Measurements from ENCODE around the gene ACBD6.

ACBD6 gene

DNA sequence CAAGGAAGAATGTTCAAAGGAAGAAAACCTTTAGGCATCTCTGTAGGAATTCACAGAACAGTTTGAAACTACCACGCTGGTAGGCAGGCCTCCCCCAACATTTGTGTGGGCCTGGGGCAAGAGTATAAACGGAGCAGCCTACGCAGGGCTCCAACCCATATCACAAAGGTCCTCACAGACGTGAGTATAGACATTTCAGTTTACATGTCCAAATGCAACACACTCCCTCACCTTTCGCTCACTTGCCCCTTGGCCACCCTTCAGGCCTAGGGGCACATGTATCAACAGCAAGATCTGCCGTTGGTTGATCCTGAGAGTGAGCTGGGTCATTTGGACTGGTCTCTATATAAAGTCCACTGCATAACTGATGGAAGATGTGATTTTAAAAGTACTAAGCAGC is 133.3 kb downstream of the ACBD6 start:
- no peak for DNase-seq (ENCODE audit: low spot score)

- no peak for DNase-seq (ENCODE audit: low spot score)
Observed at GRCh38 chr1:180366371-180367068, 135.9 kb downstream of the ACBD6 start.

DNA sequence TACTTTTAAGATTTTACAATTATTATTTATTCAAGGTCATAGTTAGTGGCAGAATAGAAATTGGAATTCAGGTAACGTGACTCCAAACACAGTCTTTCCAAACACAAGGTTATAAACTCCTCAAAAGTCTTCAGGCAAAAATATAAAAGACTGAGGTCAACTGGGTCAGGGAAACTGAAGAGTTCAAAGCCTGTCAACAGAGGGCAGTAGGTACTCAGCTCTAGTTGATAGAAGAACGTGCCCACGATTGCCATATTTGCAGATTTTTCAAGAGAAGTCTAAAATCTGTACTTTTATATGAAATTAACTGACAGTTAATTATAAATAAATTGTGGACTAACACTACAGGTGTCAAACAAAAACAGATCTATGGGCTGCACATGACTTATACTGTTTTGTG is 137.3 kb downstream of the ACBD6 start:
- DNase-seq (ENCODE audit: low spot score), result no peak

DNA sequence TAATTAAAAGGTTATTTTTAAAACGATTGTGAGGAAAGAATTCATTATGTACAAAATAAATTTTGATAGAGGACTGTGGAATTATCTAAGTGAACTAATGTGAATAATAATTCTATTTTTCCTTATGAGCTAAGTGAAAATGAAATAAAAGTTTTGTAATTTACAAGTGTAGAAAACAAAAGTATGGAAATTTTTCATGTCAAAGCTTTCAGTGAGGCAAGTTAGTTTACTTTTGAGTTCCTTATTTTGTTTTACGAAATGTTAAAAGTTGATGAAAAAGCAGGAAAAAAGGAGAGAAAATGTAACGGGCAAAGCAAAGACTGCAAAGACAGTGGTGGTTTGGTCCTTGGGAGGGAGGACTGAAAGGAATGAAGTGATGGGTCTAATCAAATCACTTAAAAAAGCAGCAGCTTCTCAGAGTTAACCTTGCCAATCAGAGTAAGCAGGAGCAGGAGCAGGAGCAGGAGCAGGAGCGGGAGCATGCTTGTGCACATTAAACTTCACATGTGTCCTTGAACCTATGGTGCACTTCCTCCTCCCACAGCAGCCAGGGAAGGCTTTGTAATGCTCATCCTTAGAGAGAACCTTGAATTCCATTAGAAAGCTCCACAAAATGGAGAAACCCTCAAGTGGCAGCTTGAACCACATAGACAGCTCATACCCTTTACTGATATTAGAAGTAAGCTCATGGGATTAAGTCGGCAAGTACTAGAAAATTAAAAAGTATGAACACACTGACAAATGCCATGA is 139.0 kb downstream of the ACBD6 start:
- DNase-seq (ENCODE audit: low spot score), result no peak

DNA sequence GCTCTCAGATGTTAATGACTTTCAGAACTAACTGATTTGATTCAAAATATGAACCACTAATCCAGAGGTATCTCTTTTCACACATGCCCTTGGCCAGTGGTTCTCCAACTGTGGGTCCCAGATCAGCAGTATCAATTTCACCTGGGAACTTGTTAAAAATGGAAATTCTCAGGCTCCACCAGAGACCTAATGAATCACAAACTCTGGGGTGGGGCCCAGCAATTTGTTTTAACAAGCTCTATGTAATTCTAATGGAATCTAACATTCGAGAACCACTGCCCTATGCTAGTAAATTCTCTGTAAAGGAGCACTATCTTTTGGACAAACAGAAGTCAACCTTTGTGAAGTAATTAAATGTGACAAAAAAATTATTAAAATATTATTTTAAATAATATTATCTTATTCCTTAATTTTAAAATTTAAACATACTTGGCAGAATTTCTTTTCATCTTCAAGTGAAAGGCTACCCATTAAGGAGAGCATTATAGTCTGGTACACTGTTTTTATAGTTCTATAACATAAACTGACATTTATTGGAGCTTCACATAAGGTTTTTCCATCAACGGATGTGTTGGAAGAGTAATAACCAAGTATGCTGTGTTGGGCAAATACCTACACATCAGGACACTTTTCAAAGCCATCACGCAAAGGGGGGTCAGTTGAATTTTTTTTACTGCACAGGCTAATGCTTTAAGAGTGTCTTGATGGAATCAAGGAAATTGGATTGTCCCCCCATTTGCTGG is 141.9 kb downstream of the ACBD6 start:
- DNase-seq (ENCODE audit: low spot score), result no peak

DNA sequence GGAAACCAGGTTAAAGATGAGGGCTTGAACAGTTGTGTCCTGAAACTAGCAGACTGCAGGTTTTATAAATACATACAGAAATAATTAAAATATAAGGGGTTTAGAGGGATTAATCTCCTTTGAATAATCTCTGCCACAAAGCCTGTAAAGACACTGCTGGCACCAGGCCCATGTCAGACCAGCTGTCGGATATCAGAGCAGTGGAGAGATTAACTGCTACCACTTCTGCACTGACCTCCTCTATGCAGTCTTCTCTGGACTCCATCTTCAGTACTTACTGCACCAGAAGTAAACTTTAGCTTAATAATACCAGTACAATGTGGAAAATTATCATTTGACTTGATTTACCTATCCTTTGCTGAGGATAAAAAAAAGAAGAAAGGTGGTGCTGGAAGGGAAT is 143.7 kb downstream of the ACBD6 start:
- DNase-seq (ENCODE audit: low spot score), result no peak

- no peak for DNase-seq (ENCODE audit: low spot score)
Observed at GRCh38 chr1:180353945-180354344, 148.4 kb downstream of the ACBD6 start.

GRCh38 chr1:180352588-180352987 is 149.8 kb downstream of the ACBD6 start:
- DNase-seq (ENCODE audit: low spot score), result no peak

DNA sequence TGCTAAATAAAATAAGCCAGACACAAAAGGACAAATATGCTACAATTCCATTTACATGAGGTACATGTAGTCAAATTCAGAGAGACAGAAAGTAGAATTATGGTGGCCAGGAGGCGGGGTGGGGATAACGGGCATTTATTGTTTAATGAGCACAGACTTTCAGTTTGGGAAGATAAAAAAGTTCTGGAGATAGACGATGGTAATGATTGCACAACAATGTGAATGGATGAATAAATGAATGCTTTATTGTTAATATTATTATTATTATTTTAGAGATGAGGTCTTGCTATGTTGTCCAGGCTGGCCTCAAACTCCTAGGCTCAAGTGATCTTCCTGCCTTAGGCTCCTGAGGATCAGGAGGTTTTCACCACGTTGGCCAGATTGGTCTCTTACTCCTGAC is 150.4 kb downstream of the ACBD6 start:
- DNase-seq (ENCODE audit: low spot score), result no peak

GRCh38 chr1:180345148-180345547 is 157.2 kb downstream of the ACBD6 start:
- DNase-seq (ENCODE audit: low spot score), result no peak

DNA sequence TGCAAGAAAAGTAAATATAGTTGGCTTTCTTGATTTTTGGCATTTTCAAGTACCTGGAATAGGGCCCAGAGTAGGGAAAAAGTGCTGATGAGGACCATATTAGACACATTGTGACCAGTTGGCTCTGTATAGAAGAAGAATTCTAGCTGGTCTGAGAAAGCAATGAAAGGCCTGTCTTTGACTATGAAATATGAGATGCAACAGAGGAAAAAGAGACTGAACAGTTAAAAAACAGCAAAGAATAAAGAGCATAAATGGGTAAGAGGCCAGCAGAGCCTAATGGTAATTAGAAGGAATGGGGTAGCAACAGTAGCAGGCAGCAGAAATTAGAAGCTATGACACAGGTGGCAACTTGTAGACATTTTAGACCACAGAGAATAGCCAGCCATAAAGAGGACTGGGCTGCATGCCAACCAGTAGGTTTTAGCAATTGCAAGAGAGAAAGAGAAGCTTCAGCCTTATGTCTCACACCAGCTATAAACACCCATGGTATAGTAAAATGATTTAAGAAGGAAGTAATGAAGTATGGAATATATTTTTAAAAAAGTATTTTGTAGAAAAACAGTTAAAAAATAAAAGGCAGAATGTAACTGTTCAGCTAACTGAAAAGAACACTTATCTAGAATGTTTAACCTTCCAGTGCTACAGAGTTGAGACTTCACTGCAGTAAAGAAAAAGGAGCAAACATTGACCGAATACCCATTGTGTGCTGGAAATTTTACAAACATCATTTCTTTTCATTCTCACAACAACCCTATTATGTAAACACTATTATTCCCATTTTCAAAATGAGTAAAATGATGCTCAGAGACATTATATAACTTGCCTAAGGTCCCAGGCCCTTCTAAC is 158.2 kb downstream of the ACBD6 start:
- no peak for DNase-seq (ENCODE audit: low spot score)

DNA sequence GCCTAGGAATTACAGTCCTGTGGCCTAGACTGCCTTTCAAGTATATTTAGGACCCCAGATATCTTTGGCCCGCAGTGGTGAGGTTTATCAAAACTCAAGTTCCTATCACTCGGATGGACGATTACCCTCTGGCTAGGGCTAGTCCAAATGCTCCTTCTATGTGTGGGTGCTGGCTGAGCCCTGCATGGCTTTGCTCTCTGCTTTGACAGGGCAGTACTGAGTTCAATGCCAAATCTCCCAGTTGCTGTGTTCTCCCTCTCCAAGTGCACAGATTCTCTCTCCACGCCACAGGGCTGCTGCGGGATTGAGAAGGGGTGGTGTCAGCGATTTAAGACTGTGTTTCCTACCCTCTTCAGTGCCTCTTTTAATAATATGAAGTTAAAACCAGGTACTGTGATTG is 175.3 kb downstream of the ACBD6 start:
- no peak for DNase-seq (ENCODE audit: low spot score)

- no peak for DNase-seq (ENCODE audit: low spot score)
Observed at GRCh38 chr1:180312926-180313325, 189.5 kb downstream of the ACBD6 start.

DNA sequence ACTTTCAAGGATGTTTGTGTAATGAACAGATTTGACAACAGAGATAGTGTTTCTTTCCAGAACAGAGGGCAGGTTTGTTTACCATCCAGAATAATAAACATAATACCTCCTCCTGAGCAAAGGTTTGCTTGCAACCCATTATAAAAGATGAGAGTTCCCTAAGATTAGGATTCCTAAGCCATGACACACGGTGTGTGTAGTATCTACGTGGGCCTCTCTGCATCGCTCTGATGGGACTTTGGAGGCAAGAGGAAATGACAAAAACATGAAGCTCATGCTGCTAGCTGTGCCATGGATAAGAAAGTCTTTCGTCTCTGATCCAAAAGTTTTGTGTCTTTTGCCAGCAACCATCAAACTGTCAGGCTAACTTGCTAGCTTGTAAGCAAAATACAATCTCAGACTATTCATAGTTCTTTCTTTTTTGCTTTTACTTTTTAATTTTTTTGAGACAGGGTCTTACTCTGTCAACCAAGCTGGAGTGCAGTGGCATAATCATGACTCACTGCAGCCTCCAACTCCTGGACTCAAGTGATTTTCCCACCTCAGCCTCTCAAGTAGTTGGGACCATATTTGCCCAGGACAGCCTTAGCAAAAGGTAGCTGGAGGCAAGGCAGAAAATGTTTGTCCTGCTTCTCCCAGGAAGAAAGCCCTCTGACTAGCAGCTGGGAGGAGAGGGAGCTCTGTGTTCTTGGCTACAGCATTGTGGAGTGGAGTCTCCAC is 191.2 kb downstream of the ACBD6 start:
- DNase-seq (ENCODE audit: low spot score), result no peak

DNA sequence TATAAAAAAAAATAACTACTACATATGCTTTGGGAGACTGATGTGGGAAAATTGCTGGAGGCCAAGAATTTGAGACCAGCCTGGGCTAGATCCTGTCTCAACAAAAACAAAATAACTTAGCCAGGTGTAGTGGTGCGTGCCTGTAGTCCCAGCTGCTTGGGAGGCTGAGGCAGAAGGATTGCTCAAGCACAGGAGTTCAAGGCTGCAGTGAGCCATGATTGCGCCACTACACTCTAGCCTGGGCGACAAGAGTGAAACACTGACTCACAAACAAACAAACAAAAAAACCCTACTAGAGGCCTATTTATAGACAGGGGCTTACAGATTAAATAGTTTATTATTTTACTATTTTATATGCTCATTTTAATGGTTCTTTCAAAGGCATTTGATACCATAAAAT is 192.3 kb downstream of the ACBD6 start:
- DNase-seq (ENCODE audit: low spot score), result no peak

GRCh38 chr1:180309338-180309737 is 193.0 kb downstream of the ACBD6 start:
- DNase-seq (ENCODE audit: low spot score), result no peak

DNA sequence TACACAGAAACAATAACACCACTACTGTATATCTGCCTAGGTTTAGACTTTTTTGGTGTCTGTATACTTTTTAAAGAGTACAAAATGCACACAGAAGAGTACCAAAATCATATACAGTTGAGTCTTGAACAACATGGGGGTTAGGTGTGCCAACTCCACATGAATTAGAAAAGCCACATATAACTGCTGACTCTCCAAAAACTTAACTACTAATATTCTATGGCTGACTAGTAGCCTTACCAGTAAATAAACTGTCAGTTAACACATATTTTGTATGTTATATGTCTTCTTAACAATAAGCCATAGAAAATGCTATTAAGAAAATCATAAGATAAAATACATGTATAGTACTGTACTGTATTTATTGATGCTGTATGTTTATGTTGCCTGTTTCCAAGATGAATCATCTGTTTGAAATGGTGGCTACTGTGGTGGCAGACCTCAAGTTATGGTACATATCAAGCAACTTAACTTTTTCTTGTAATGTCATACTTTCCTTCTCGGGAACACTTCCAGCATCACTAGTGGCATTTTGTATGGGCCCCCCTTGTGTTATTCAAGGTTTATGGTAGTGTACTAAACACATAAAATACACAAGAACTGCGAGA is 201.1 kb downstream of the ACBD6 start:
- no peak for DNase-seq (ENCODE audit: low spot score)

- no peak for DNase-seq (ENCODE audit: low spot score)
Observed at GRCh38 chr1:180299479-180300221, 202.7 kb downstream of the ACBD6 start.

GRCh38 chr1:180295999-180296398 is 206.4 kb downstream of the ACBD6 start:
- no peak for DNase-seq (ENCODE audit: low spot score)

DNA sequence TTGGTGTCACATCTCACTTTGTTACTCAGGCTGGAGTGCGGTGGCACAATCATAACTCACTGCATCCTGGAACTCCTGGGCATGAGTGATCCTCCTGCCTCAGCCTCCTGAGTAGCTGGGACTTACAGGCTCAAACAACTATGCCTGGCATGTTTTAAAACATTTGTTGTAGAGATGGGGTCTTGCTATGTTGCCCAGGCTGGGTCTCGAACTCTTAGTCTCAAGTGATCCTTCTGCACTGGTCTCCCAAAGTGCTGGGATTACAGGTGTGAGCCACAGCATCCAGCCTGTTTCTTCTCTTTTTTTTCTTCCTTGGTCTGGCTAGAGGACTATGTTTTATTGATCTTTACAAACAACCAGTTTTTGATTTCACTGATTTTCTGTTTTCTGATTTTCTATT is 207.7 kb downstream of the ACBD6 start:
- no peak for DNase-seq (ENCODE audit: low spot score)

Data from CD4-positive, alpha-beta T cell treated with Interleukin-2 at 100 ng/mL for 4 hours (primary cell).